Measurements from ENCODE around the gene IGFBP4. TPM values are rescaled to one million over a fixed set of nuclear protein-coding genes. Genes with fewer than 3 reads are reported as not detected.

Gene IGFBP4
- total RNA-seq, 1 experiment from 2014 or later: 7.9 TPM

GRCh38 chr17:40447806-40448205 lies 4.6 kb downstream of the IGFBP4 start:
- Histone ChIP-seq H3K9me3 (no peaks in the 10 kb centered on the region), H3K36me3 (no peaks in the 10 kb centered on the region), H3K27me3 (no peaks in the 10 kb centered on the region), H3K4me3 (no peak overlapping the region)
- no peak for DNase-seq

GRCh38 chr17:40448213-40448638 lies 5.0 kb downstream of the IGFBP4 start:
- H3K4me3 ChIP-seq: no peak overlapping the region
- H3K36me3 ChIP-seq: no peaks in the 10 kb centered on the region
- peak; percentile 78 for DNase-seq

GRCh38 chr17:40448639-40449261 lies 5.5 kb downstream of the IGFBP4 start:
- Histone ChIP-seq H3K36me3 (no peaks in the 10 kb centered on the region), H3K27me3 (no peaks in the 10 kb centered on the region), H3K9me3 (no peaks in the 10 kb centered on the region), H3K4me3 (no peak overlapping the region)
- peak; percentile 54 for DNase-seq

More at GRCh38 chr17:40448213-40448638, 5.0 kb downstream of the IGFBP4 start:
- Histone ChIP-seq H3K9me3 (no peaks in the 10 kb centered on the region), H3K27me3 (no peaks in the 10 kb centered on the region)

- Histone ChIP-seq H3K4me3 (no peak overlapping the region), H3K27me3 (no peaks in the 10 kb centered on the region), H3K9me3 (no peaks in the 10 kb centered on the region), H3K36me3 (no peaks in the 10 kb centered on the region)
- DNase-seq: no peak
These were observed 6.9 kb downstream of the IGFBP4 start for GRCh38 chr17:40450175-40450574.

GRCh38 chr17:40451420-40451819 lies 8.2 kb downstream of the IGFBP4 start:
- no peak overlapping the region for H3K4me3 ChIP-seq
- H3K36me3 ChIP-seq: no peaks in the 10 kb centered on the region
- DNase-seq: peak; percentile 95
- H3K9me3 ChIP-seq: no peaks in the 10 kb centered on the region
- H3K27me3 ChIP-seq: no peaks in the 10 kb centered on the region

GRCh38 chr17:40452216-40452787 lies 9.1 kb downstream of the IGFBP4 start:
- no peaks in the 10 kb centered on the region for H3K9me3 ChIP-seq
- no peak overlapping the region for H3K4me3 ChIP-seq
- peak; percentile 67 for DNase-seq
- H3K27me3 ChIP-seq: no peaks in the 10 kb centered on the region
- H3K36me3 ChIP-seq: no peaks in the 10 kb centered on the region

GRCh38 chr17:40452921-40453378 lies 9.7 kb downstream of the IGFBP4 start:
- H3K9me3 ChIP-seq: no peaks in the 10 kb centered on the region
- no peak overlapping the region for H3K4me3 ChIP-seq
- no peaks in the 10 kb centered on the region for H3K36me3 ChIP-seq
- DNase-seq: no peak
- no peaks in the 10 kb centered on the region for H3K27me3 ChIP-seq

GRCh38 chr17:40453881-40454612 lies 10.8 kb downstream of the IGFBP4 start:
- H3K9me3 ChIP-seq: no peaks in the 10 kb centered on the region
- no peaks in the 10 kb centered on the region for H3K36me3 ChIP-seq
- H3K4me3 ChIP-seq: no peak overlapping the region
- no peaks in the 10 kb centered on the region for H3K27me3 ChIP-seq
- DNase-seq: no peak

GRCh38 chr17:40454613-40454995 lies 11.4 kb downstream of the IGFBP4 start:
- H3K4me3 ChIP-seq: no peak overlapping the region
- no peaks in the 10 kb centered on the region for H3K9me3 ChIP-seq
- H3K27me3 ChIP-seq: no peaks in the 10 kb centered on the region
- no peak for DNase-seq
- H3K36me3 ChIP-seq: no peaks in the 10 kb centered on the region

GRCh38 chr17:40456396-40456951 lies 13.2 kb downstream of the IGFBP4 start:
- no peak overlapping the region for H3K4me3 ChIP-seq
- no peaks in the 10 kb centered on the region for H3K36me3 ChIP-seq
- no peaks in the 10 kb centered on the region for H3K27me3 ChIP-seq
- H3K9me3 ChIP-seq: no peaks in the 10 kb centered on the region
- DNase-seq: no peak

GRCh38 chr17:40457369-40457768 lies 14.1 kb downstream of the IGFBP4 start:
- H3K27me3 ChIP-seq: no peaks in the 10 kb centered on the region
- no peak for DNase-seq
- no peaks in the 10 kb centered on the region for H3K9me3 ChIP-seq
- H3K36me3 ChIP-seq: no peaks in the 10 kb centered on the region
- no peak overlapping the region for H3K4me3 ChIP-seq

GRCh38 chr17:40457964-40458791 lies 14.9 kb downstream of the IGFBP4 start:
- Histone ChIP-seq H3K9me3 (no peaks in the 10 kb centered on the region), H3K36me3 (no peaks in the 10 kb centered on the region), H3K27me3 (no peaks in the 10 kb centered on the region), H3K4me3 (no peak overlapping the region)
- DNase-seq: peak; percentile 68

- H3K9me3 ChIP-seq: no peaks in the 10 kb centered on the region
- H3K27me3 ChIP-seq: no peaks in the 10 kb centered on the region
- H3K36me3 ChIP-seq: no peaks in the 10 kb centered on the region
- H3K4me3 ChIP-seq: no peak overlapping the region
- DNase-seq: no peak
These were observed 15.7 kb downstream of the IGFBP4 start for GRCh38 chr17:40458851-40459482.

GRCh38 chr17:40459636-40460603 lies 16.7 kb downstream of the IGFBP4 start:
- Histone ChIP-seq H3K27me3 (no peaks in the 10 kb centered on the region), H3K9me3 (no peaks in the 10 kb centered on the region), H3K4me3 (no peak overlapping the region), H3K36me3 (no peaks in the 10 kb centered on the region)
- no peak for DNase-seq

- Histone ChIP-seq H3K36me3 (no peaks in the 10 kb centered on the region), H3K4me3 (no peak overlapping the region), H3K9me3 (no peaks in the 10 kb centered on the region), H3K27me3 (no peaks in the 10 kb centered on the region)
- DNase-seq: no peak
These were observed 17.3 kb downstream of the IGFBP4 start for GRCh38 chr17:40460604-40460967.
